ENCODE results near the gene LRFN2.

- TF ChIP-seq CTCF (conservative IDR thresholded peaks at IDR 0.05 in 1 of 2, IDR thresholded peaks at IDR 0.05 in 1 of 2; ENCODE audit: extremely low read depth in 1 of 2, insufficient read depth in 1 of 2, low read depth in 1 of 2, low read length in 2 of 2) (no peak), EZH2 (IDR thresholded peaks at IDR 0.05; ENCODE audit: borderline replicate concordance, low read length) (no peak)
Observed at GRCh38 chr6:40425192-40425919, 161.8 kb downstream of the LRFN2 start.

All from mammary epithelial cell (primary cell).